GM21360 (cell line): ENCODE data around the gene ATRN.
"Not testable (repeated sequence)": the region's sequence is repeated elsewhere in the genome, so short reads cannot be mapped to it uniquely, and the experiment has no call there.

Source experiments
- ATAC-seq: cut with Tn5 transposase; IDR thresholded peaks from one replicate; pipeline ENCODE4 v1.9.1; 2021; ENCODE audit warnings: mild to moderate bottlenecking, moderate library complexity; ENCODE audit not compliant: unreplicated experiment

ATRN gene

DNA sequence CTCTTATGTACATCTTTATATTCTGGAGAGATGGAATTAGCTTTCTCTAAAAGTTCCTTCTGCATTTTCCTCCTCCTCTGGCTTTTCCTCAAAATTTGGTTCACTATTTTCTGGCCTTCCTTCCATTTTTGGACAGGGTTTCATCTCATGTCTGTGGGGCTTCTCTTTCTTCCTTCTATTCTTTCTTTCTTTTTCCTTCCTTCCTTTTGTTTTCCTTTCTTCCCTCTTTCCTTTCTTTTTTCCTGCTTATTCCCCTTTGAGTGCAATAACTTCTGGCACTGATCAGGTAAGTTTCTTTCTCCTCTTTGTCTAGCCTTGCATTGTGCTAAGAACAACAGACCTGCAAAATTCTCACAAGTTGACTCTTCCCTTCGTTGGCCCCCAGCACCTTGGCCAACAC, 5.5 kb upstream of the ATRN start:
- no peak for ATAC-seq

DNA sequence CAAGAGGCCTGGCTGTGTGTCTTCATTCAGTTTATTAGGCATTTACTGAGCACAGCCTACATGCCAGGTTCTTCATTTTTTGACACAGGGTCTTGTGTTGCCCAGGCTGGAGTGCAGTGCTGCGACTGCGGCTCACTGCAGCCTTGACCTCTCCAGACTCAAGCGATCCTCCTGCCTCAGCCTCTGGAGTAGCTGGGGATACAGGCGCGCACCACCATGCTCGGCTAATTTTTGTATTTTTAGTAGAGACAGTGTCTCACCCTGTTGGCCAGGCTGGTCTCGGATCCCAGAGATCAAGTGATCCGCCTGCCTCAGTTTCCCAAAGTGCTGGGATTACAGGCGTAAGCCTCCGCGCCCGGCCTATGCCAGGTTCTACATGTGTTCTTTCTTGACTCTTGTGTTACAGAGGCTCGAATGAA, 601 bp upstream of the ATRN start:
- no peak for ATAC-seq

DNA sequence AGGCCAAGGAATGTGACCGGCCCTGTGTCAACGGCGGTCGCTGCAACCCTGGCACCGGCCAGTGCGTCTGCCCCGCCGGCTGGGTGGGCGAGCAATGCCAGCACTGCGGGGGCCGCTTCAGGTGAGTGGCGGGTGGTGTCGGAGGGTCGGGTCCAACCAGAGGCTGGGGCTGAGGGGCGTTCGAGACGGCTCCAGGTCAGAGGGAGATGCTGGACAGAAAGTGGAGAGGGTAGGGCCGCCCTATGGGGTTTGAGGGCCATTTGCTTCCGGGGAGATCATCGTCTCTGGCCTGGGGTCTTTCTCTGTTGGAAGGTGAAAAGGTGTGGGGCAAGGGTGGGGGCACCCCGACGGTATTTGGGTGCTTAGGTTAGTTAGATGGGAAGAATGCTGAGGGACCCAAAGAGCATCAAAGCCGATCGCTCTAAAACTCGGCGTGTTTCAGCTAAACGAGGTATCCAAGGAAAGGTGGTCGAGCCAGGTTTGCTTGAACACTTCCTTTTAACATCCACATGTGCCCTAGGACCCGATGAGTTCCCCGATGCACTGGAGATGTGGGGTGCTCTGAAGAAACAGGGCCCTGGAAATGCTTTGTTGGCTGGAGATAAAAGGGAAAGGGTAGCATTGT, 691 bp downstream of the ATRN start:
- peak; percentile 23 for ATAC-seq

DNA sequence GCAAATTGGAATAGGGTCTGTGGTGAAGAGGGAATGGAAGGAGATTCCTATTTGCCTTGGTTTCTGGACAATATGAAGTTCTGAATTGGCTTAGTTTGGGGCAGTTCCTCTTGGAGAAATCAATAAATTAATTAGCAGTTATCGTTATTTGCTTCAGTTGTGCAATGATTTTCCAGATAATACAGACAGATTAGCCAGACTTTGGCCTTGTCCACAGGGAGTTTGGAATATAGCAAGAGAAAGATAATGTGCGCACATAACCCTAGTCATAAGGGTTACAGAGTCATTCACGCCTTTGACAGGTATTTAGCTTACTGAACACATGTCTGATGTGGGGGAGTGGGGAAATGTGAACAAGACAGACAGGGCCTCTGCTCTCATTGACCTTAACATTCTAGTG, 1.3 kb downstream of the ATRN start:
- no peak for ATAC-seq

DNA sequence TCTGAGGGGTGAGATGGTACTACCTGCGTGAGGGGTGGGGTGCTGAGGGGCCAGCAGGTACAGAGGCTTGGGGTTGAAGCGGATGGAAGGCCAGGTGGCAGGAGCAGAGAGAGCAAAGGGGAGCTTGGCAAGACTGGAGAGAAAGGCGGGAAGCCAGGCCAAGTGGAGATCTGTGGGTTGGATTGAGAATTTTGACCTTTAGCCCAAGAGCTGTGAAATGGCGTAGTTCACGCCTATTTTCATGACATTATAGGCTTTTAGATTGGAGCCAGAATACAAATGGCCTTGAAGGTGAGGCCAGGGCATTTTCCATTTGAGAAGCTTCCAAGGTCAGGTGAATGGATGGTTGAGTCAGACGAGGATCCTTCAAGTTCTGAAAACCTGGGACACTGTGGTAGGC, 2.5 kb downstream of the ATRN start:
- ATAC-seq = no peak

DNA sequence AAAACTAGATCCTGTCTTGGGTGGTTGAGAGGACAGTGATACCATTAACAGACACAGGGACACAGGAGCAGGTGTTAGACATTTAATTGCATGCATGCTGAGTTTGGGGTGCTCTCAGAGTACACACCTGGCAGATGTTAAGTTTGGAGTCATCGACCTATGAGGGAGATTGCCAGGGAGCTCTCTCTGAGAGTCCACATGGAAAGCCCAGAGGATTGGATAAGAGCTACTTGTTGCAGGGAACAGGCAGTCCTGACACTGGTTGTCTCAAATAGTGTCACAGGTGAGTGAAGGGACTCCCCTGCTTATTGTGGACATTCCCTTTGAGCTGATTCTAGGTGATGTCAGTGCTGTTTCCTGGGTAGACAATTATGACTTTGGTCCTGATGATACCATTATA, 3.1 kb downstream of the ATRN start:
- no peak for ATAC-seq

DNA sequence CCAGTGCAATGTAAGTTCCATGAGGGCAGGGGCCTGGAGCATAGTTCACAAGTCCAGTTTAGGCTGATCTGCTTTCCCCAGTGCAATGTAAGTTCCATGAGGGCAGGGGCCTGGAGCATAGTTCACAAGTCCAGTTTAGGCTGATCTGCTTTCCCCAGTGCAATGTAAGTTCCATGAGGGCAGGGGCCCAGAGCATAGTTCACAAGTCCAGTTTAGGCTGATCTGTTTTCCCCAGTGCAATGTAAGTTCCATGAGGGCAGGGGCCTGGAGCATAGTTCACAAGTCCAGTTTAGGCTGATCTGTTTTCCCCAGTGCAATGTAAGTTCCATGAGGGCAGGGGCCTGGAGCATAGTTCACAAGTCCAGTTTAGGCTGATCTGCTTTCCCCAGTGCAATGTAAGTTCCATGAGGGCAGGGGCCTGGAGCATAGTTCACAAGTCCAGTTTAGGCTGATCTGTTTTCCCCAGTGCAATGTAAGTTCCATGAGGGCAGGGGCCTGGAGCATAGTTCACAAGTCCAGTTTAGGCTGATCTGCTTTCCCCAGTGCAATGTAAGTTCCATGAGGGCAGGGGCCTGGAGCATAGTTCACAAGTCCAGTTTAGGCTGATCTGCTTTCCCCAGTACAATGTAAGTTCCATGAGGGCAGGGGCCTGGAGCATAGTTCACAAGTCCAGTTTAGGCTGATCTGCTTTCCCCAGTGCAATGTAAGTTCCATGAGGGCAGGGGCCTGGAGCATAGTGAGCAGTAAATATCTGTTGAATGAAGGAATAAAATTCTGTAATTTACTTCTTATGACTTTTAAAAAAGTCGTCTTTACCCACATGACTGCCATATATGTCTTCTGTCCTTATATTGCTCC, 6.4 kb downstream of the ATRN start:
- not testable (repeated sequence) for ATAC-seq

DNA sequence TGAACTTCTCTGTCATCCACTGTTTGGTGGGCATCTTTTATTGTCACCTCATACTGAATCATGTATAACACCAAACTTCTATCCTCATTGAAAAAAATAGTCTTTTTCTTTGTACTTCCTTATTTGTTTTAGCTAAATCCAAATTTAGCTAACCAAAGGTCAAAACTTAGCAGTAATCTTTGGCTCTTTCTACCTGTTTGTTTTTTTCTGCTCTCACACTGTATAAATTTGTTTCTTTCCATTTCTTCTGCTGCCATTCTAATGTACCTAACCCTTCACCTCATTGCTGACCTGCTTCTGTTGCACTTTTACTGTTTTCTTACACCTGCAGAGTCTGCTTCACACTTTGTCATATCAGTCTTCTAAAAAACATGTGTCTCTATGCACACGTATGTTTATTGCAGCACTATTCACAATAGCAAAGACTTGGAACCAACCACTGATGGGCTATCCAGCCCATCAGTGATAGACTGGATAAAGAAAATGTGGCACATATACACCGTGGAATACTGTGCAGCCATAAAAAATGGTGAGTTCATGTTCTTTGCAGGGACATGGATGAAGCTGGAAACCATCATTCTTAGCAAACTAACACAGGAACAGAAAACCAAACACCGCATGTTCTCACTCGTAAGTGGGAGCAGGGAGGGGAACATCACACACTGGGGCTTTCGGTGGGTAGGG, 7.2 kb downstream of the ATRN start:
- ATAC-seq = no peak

DNA sequence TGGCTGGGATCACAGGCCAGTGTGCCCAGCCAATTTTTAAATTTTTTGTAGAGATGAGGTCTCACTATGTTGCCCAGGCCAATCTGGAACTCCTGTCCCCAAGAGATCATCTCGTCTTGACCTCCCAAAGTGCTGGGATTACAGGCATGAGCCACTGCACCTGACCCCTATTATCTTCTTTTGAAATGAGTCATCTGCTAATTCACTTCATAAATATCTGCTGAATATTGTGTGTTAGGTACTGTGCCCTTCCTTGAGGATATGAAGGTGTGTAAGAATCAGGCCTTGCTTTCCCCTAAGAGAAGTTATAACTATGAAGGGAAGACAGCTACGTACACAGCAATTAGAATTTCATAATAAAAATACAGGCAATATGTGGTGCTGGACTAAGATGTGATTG, 8.2 kb downstream of the ATRN start:
- ATAC-seq = no peak

DNA sequence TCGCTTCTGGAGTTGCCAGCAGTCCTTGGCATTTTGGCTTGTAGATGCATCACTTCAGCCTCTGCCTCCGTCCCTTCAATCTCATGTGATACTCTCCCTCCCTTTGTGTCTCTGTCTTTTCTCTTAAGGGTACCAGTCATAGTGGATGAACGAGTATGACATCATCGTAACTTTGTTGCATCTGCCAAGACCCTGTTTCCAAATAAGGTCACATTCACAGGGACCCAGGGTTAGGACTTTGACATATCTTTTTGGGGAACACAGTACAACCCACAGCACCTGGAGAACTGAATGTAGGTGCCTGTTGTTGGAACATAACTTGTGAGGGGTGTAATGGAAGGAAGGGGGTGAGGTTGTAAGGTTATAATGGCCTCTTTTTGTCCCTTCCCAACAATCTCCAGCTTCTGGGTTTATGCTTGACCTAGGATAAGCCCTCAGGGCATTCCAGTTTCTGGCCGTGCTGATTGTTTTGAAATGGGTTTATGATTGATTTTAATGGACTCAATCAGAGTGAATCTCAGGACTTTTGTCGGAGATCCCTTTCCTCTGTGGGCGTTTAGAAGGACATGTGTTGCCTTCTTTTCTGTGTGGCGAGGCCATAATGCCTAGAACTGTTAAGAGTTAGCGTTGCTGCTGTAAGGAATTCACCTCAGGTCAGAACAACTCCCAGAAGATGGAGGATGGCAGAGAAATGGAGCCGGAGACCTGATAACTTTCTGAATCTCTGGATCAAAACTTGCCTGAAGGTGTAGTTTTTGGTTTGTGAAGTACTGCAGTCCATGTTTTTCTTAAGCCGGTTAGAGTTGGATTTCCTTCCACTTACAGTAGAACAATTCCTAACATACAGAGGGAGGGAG, 9.2 kb downstream of the ATRN start:
- ATAC-seq = no peak

DNA sequence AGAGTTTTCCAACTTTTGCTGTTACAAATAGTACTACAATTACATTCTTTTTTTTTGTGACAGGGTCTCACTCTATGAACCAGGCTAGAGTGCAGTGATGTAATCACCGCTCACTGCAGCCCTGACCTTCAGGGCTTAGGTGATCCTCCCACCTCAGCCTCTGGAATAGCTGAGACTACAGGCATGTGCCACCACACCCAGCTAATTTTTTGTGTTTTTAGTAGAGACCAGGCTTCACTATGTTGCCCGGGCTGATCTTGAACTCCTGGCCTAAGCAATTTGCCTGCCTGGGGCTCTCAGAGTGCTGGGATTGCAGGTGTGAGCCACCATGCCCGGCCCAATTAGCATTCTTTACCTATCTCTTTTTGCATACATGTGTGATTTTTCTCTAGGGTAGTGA, 12.5 kb downstream of the ATRN start:
- no peak for ATAC-seq

DNA sequence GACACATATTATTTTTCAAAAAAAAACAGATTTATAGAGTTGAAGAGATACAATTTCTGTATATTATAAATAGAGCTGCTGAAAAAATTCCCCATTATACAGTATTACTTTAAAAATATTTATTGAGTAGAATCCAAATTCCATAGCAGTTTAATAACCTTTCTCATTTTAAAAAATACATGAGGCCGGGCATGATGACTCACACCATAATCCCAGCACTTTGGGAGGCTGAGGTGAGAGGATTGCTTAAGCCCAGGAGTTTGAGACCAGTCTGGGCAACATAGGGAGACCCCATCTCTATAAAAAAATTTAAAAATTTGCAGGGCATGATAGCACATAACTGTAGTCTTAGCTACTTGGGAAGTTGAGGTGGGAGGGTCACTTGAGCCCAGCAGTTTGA, 13.0 kb downstream of the ATRN start:
- ATAC-seq = no peak

DNA sequence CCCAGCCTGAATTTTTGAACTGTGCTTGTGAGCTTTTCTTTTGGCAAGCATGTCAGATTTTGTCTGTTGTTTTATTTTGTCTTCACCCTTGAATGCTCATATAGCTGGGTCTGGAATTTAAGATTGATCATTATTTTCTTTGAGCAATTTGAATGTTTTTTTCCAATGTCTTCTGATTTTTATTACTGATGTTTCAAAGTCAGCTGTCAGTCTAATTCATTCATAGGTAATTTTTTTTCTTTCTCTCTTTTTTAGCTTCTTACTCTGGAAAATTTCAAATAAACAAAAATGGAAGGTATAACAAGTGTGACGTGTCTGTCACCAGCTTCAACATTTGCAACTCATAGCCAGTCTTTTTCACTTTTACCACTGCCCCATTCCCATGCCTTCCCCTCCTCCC, 15.1 kb downstream of the ATRN start:
- ATAC-seq = no peak

DNA sequence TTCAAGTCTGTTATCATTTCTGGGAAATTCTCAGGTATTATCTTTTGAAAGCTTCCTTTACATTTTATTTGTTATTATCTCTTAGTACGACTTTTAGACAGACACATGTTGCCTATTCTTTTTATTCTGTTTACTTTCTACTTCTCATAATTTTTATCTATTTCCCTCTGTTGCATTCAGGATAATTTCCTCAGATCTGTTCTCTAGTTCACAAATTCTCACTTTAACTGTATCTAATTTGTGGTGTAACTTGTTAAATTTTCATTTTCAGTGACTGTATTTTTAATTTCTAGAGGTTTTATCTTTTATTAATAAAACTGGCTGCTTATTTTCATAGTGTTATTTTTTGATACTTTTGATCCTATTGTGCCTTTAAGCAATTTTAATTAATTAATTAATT, 16.0 kb downstream of the ATRN start:
- no peak for ATAC-seq

DNA sequence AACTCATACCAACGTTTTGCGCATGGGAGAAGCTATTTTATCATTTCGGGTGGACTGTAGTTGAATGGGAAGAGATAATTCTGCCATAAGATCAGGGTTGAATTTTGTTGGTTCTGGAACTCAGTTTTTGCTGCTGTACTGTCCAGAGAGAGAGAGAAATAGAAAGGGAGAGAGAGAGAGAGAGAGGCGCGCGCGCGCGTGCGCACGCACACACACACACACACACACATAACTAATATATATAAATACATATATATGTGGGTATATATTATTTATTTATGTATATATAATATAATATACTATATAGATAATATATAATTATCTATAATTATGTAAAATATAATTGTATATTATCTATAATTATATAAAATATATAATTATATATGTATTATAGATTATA, 21.9 kb downstream of the ATRN start:
- no peak for ATAC-seq

DNA sequence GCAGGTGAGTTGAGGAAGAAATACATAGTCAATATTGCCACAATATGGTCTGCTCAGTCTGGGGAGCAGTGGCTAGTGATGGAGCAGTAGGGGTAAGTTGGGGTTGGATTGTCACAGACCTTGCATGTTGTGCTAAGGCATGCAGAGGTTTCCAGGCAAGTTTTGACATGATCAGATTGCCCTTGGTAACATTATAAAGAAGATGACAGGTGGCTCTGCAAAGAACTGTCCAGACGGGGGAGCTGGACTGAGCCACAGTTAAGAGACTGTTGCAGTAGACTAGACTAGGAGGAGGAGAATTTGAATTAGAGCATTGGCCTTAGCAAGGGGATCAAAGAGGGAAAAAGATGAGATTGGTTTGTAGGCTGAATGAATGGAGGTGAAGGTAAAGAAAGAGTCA, 23.4 kb downstream of the ATRN start:
- ATAC-seq = no peak

DNA sequence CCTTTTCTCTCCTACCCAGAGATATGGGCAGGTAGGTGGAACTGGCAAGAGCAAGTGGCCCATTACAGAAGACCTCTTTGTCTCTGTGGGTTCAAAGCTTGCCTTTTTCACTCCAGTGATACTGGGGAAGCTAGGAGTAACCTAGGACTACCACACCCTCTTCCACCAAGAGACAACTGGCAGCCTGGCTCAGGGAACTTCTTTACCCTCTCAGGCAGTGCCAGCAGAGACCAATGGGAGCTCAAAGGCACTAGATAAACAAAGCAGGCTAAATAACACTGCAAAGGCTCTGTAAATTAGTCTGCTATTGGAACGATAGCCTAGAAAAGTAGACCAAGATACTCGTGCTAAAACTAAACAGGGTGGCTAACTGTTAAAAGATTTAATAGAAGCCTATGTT, 32.1 kb downstream of the ATRN start:
- ATAC-seq = no peak

DNA sequence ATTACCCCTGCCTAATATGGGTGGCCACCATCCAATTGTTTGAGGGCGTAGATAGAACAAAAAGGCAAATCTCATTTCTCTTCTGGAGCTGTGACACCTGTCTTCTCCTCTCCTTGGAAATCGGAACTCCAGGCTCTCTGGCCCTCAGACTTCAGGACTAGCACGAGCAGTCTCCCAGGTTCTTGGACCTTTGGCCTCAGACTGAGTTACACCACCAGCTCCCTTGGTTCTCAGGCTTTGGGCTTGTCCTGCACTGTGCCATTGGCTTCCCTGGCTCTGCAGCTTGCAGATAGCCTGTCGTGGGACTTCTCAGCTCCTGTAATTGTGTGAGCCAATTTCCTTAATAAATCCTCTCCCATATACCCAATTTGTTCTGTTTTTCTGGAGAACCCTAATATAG, 34.3 kb downstream of the ATRN start:
- ATAC-seq = no peak

DNA sequence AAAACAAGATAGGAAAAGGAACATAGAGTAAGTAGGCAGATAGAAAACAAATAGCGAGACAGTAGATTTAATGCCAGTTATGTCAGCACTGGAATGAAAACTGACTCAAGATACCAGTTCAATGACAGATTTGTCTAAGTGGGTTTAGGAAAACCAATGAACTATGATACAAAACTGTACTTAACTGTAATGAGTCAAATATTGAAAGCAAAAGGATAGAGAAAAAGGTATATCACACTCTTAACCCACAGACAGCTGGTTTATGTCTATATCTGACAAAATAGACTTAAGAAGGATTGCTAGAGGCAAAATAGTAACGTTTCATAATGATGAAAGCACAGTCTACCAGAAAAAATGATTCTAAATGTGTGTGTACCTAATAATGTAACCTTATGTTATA, 38.2 kb downstream of the ATRN start:
- no peak for ATAC-seq

DNA sequence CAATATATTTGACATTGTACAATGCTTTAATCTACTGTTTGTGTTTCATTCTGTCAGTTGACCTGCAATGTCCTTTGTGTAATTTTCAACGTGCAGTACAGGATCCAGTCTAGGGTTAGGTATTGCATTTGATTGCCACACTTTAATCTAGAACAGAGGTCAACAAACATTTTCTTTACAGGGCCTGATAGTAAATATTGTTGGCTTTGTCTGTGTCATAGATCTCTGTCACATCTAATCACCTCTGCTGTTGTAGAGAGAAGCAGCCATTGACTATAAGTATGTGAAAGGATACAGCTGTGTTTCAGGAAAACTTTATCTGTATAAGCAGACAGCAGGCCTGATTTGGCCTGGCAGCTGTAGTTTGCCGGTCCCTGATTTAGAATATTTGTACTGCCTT, 39.3 kb downstream of the ATRN start:
- no peak for ATAC-seq

DNA sequence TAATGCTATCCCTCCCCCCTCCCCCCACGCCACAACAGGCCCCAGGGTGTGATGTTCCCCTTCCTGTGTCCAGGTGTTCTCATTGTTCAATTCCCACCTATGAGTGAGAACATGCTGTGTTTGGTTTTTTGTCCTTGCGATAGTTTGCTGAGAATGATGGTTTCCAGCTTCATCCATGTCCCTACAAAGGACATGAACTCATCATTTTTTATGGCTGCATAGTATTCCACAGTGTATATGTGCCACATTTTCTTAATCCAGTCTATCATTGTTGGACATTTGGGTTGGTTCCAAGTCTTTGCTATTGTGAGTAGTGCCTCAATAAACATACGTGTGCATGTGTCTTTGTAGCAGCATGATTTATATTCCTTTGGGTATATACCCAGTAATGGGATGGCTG, 41.4 kb downstream of the ATRN start:
- ATAC-seq = not testable (repeated sequence)
